Erythroblast (primary cell): ENCODE results near the gene MAP2K3.

ENCODE experiments used
- GATA1 ChIP-seq: IDR thresholded peaks from 2 replicates; pipeline ENCODE4 v1.6.1; 2011; ENCODE audit warnings: low read depth, mild to moderate bottlenecking, control low read depth, low read length, moderate library complexity
- POLR2A ChIP-seq: IDR thresholded peaks from 2 replicates; pipeline ENCODE4 v1.6.1; 2011; ENCODE audit warnings: mild to moderate bottlenecking, low read length

- TF ChIP-seq POLR2A (no peak), GATA1 (no peak)
Observed at GRCh38 chr17:21250854-21251253, 33.7 kb upstream of the MAP2K3 start.
